Measurements from ENCODE around the gene CBFA2T3. TPM values are rescaled to one million over a fixed set of nuclear protein-coding genes. Genes with fewer than 3 reads are reported as not detected.
A peak's percentile ranks its signal among the peaks of the same experiment; 100 is the strongest.

The CBFA2T3 gene
- total RNA-seq, 1 donor from 2014 or later = 2.4 TPM

DNA sequence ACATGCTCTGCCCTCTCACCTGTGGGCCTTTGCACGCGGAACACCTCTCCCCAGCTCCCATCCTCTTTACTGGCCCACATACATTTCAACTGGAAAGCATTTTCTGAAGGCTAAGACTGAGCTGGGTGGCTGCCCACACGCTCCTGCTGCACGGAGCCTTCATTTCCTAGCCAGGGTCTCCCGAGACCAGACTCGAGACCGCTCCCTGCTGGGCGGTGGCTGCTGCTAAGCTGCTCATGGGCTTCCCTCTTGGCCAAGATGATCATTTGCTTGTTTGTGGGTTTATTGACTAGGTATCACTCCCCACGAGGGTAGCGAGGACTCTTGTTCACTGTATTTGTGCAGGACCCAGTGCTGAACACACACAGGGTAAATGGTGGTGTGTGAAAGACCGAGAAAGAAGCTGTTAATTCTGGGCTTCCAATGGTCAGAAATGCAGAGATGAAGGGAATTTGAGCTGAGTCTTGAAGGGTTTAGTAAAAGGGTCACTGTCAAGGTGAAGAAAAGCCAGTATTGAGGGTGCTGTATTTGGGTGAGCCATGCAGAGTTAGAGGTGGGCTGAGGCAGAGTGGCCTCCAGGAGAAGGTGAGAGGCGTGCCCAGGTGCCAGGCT is 119.2 kb downstream of the CBFA2T3 start:
- FAIRE-seq (no peak), DNase-seq (ENCODE audit: low read depth) (peak; percentile 47)
- peaks cover 34% of the 10 kb centered on the region for H3K79me2 ChIP-seq (ENCODE audit: insufficient read depth, low read length)
- H3K27ac ChIP-seq (ENCODE audit: low read depth, low read length) = peak overlapping the region; percentile 88
- no peaks in the 10 kb centered on the region for H3K27me3 ChIP-seq (ENCODE audit: insufficient read depth, low read length)
- TF ChIP-seq, protein P1, sequence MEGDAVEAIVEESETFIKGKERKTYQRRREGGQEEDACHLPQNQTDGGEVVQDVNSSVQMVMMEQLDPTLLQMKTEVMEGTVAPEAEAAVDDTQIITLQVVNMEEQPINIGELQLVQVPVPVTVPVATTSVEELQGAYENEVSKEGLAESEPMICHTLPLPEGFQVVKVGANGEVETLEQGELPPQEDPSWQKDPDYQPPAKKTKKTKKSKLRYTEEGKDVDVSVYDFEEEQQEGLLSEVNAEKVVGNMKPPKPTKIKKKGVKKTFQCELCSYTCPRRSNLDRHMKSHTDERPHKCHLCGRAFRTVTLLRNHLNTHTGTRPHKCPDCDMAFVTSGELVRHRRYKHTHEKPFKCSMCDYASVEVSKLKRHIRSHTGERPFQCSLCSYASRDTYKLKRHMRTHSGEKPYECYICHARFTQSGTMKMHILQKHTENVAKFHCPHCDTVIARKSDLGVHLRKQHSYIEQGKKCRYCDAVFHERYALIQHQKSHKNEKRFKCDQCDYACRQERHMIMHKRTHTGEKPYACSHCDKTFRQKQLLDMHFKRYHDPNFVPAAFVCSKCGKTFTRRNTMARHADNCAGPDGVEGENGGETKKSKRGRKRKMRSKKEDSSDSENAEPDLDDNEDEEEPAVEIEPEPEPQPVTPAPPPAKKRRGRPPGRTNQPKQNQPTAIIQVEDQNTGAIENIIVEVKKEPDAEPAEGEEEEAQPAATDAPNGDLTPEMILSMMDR (IDR thresholded peaks at IDR 0.05; ENCODE audit: insufficient read depth, low read depth, low read length) = peak; percentile 72
- no peak for TF ChIP-seq EZH2 (IDR thresholded peaks at IDR 0.05; ENCODE audit: insufficient read depth, low read length)
- H3K4me1 ChIP-seq (ENCODE audit: insufficient read depth, low read length) = peaks cover 12% of the 10 kb centered on the region
- H3K27ac Mint-ChIP-seq (ENCODE audit: unreplicated experiment) = peak overlapping the region; percentile 100
- peaks cover 6% of the 10 kb centered on the region for H3K36me3 ChIP-seq (ENCODE audit: insufficient read depth, low read length)
- peak overlapping the region; percentile 91 for H3K4me3 ChIP-seq (ENCODE audit: insufficient read depth, low read depth, low read length)
- peaks cover 42% of the 10 kb centered on the region for H4K20me1 ChIP-seq (ENCODE audit: insufficient read depth, low read length)
- peaks cover 2% of the 10 kb centered on the region for H3K9me3 Mint-ChIP-seq (ENCODE audit: unreplicated experiment)
- no peaks in the 10 kb centered on the region for H3K27me3 Mint-ChIP-seq (ENCODE audit: low read depth, unreplicated experiment)
- peak overlapping the region; percentile 99 for H3K4me2 ChIP-seq (ENCODE audit: low read length)
- H3K4me1 Mint-ChIP-seq (ENCODE audit: low read depth, unreplicated experiment) = peaks cover 6% of the 10 kb centered on the region
- peak overlapping the region; percentile 100 for H3K4me3 Mint-ChIP-seq (ENCODE audit: unreplicated experiment)
- peak overlapping the region; percentile 94 for H3K9ac ChIP-seq (ENCODE audit: low read length)
- no peaks in the 10 kb centered on the region for H3K9me3 ChIP-seq (ENCODE audit: insufficient read depth, low read depth, low read length)
- peak overlapping the region; percentile 88 for H2AFZ ChIP-seq (ENCODE audit: low read depth, low read length)
- peaks cover 12% of the 10 kb centered on the region for H3K36me3 Mint-ChIP-seq (ENCODE audit: low read depth, unreplicated experiment)

GRCh38 chr16:88856828-88857727 is 119.9 kb downstream of the CBFA2T3 start, which contains the start of the genes GALNS and TRAPPC2L:
GALNS (minus strand) TSS chr16:88856947; CDS start chr16:88856877, 70 bp downstream.
TRAPPC2L (plus strand) TSS chr16:88857127; CDS start chr16:88857151, 24 bp downstream.
- Histone ChIP-seq H3K4me1 (ENCODE audit: insufficient read depth, low read length) (peaks cover 12% of the 10 kb centered on the region), H3K27me3 (ENCODE audit: insufficient read depth, low read length) (no peaks in the 10 kb centered on the region), H4K20me1 (ENCODE audit: insufficient read depth, low read length) (peaks cover 42% of the 10 kb centered on the region), H3K4me2 (ENCODE audit: low read length) (peak within 1 kb of the TSS; percentile 99), H3K4me3 (ENCODE audit: insufficient read depth, low read depth, low read length) (peak within 1 kb of the TSS; percentile 91), H3K9me3 (ENCODE audit: insufficient read depth, low read depth, low read length) (no peaks in the 10 kb centered on the region), H3K27ac (ENCODE audit: low read depth, low read length) (peak within 1 kb of the TSS; percentile 88), H2AFZ (ENCODE audit: low read depth, low read length) (peak within 1 kb of the TSS; percentile 88), H3K9ac (ENCODE audit: low read length) (peak within 1 kb of the TSS; percentile 94), H3K36me3 (ENCODE audit: insufficient read depth, low read length) (peaks cover 6% of the 10 kb centered on the region), H3K79me2 (ENCODE audit: insufficient read depth, low read length) (peaks cover 34% of the 10 kb centered on the region)
- FAIRE-seq (peak; percentile 73), DNase-seq (ENCODE audit: low read depth) (peak; percentile 64)
- Mint-ChIP-seq H3K4me1 (ENCODE audit: low read depth, unreplicated experiment) (peaks cover 6% of the 10 kb centered on the region), H3K27ac (ENCODE audit: unreplicated experiment) (peak within 1 kb of the TSS; percentile 100), H3K36me3 (ENCODE audit: low read depth, unreplicated experiment) (peaks cover 9% of the 10 kb centered on the region), H3K27me3 (ENCODE audit: low read depth, unreplicated experiment) (no peaks in the 10 kb centered on the region), H3K9me3 (ENCODE audit: unreplicated experiment) (peaks cover 2% of the 10 kb centered on the region), H3K4me3 (ENCODE audit: unreplicated experiment) (peak within 1 kb of the TSS; percentile 100)
- no peak for TF ChIP-seq EZH2 (IDR thresholded peaks at IDR 0.05; ENCODE audit: insufficient read depth, low read length)
- TF ChIP-seq, protein P1 (IDR thresholded peaks at IDR 0.05; ENCODE audit: insufficient read depth, low read depth, low read length) = no peak

Data from astrocyte (in vitro differentiated cells and primary cell).